HT1080 (cell line): Measurements from ENCODE around the gene FAM131B. TPM values are rescaled to one million over a fixed set of nuclear protein-coding genes. Genes with fewer than 3 reads are reported as not detected.

ENCODE experiments used
- DNase-seq: peaks from one replicate; pipeline ENCODE4 v3.0.0-alpha.2; 2015; ENCODE audit warnings: low read depth
- small RNA-seq: library from RNA; depleted of rRNA; stranded (forward); fragments of <200 nt; gene quantifications from one replicate; pipeline ENCODE3, GENCODE V24; 2014
- total RNA-seq: library from RNA; depleted of rRNA; stranded (reverse); fragments of >200 nt; shearing (Covaris generic); gene quantifications from 2 replicates; pipeline ENCODE4 v1.2.3, GENCODE V29; 2014; rRNA removed

Gene FAM131B
- total RNA-seq, 1 experiment from 2014 or later, result 7.0 TPM

- no peak for DNase-seq
Measured at GRCh38 chr7:143325240-143325639, 37.3 kb downstream of the FAM131B start.

- no peak for DNase-seq
Measured at GRCh38 chr7:143323653-143324052, 38.9 kb downstream of the FAM131B start.

GRCh38 chr7:143322760-143323633, 39.5 kb downstream of the FAM131B start:
- no peak for DNase-seq

- no peak for DNase-seq
Measured at GRCh38 chr7:143321734-143322133, 40.8 kb downstream of the FAM131B start.

GRCh38 chr7:143321242-143321641, 41.3 kb downstream of the FAM131B start:
- DNase-seq, result no peak

- DNase-seq, result no peak
Measured at GRCh38 chr7:143320620-143321019, 41.9 kb downstream of the FAM131B start.

- DNase-seq, result no peak
Measured at GRCh38 chr7:143318661-143319060, 43.9 kb downstream of the FAM131B start.

GRCh38 chr7:143316492-143316891, 46.0 kb downstream of the FAM131B start:
- no peak for DNase-seq

- DNase-seq, result no peak
Measured at GRCh38 chr7:143315776-143316175, 46.7 kb downstream of the FAM131B start, which contains the start of gene CLCN1. Gene CLCN1, plus strand, starts transcription at chr7:143316111. Its CDS starts 102 bp downstream, at chr7:143316213.

- DNase-seq, result no peak
Measured at GRCh38 chr7:143314127-143314526, 48.4 kb downstream of the FAM131B start.

GRCh38 chr7:143308632-143309031, 53.9 kb downstream of the FAM131B start:
- DNase-seq, result no peak

- DNase-seq, result no peak
Measured at GRCh38 chr7:143305423-143306070, 57.0 kb downstream of the FAM131B start.

- no peak for DNase-seq
Measured at GRCh38 chr7:143304938-143305337, 57.6 kb downstream of the FAM131B start.

- DNase-seq, result no peak
Measured at GRCh38 chr7:143303733-143304132, 58.8 kb downstream of the FAM131B start.

Small RNA genes lying within 50 kb of the gene (small RNA-seq; reads per million reads assigned to genes)
- gene MIR6892, result 0.09 reads per million

Other genes with a start within 250 kb of the FAM131B start
- not detected in 2 replicates for gene PIP, start 230.6 kb downstream of the FAM131B start, total RNA-seq
- not detected in 2 replicates for gene TAS2R39, start 179.3 kb downstream of the FAM131B start, total RNA-seq
- not detected in 2 replicates for gene TAS2R40, start 140.7 kb downstream of the FAM131B start, total RNA-seq
- 90.4 and 91.5 TPM in 2 replicates for gene GSTK1, start 99.3 kb downstream of the FAM131B start, total RNA-seq
- not detected in 2 replicates for gene TMEM139, start 77.8 kb downstream of the FAM131B start, total RNA-seq
- 7.0 and 12.6 TPM in 2 replicates for gene CASP2, start 74.4 kb downstream of the FAM131B start, total RNA-seq
- not detected in 2 replicates for gene CLCN1, start 46.6 kb downstream of the FAM131B start, total RNA-seq
- gene ZYX, start 18.6 kb upstream of the FAM131B start, total RNA-seq, result 98.8 and 165 TPM in 2 replicates
- 0.31 TPM in 1 of 2 replicates, not detected in the other for gene EPHA1, start 46.1 kb upstream of the FAM131B start, total RNA-seq
- gene TAS2R60, start 80.7 kb upstream of the FAM131B start, total RNA-seq, result not detected in 2 replicates
- not detected in 2 replicates for gene TAS2R41, start 115.2 kb upstream of the FAM131B start, total RNA-seq
- gene CTAGE15, start 209.1 kb upstream of the FAM131B start, total RNA-seq, result not detected in 2 replicates